K562 (cell line): ENCODE results near the gene KNTC1. TPM values are rescaled to one million over a fixed set of nuclear protein-coding genes. Genes with fewer than 3 reads are reported as not detected.

Experiments
- CBX5 ChIP-seq: IDR thresholded peaks from 2 replicates; pipeline ENCODE4 v1.6.1; 2014; ENCODE audit warnings: low read depth, borderline replicate concordance
- POU5F1 ChIP-seq: fragments of 150-350 bp; IDR thresholded peaks from 2 replicates; pipeline ENCODE4 v1.6.1; 2014; ENCODE audit warnings: borderline replicate concordance, low read length, low read depth, mild to moderate bottlenecking; ENCODE audit not compliant: partially characterized antibody
- polyA plus RNA-seq, 8 experiments: library from polyadenylated mRNA; depleted of rRNA in 4 of 8; stranded (reverse) in 5 of 8; unstranded in 3 of 8; fragments of >200 nt; fragmentation: Nextera tagmentation in 2 of 8; fragmentation: Illumina TruSeq in 1 of 8; extraction: Ambion mirVana in 2 of 8; extraction: Trizol in 1 of 8; gene quantifications; 2 replicates each; pipeline versions ENCODE4 v1.2.1 to v1.2.3, GENCODE V29; 2011 to 2014; ENCODE audit warnings: inconsistent platforms in 1 of 8, missing spikeins in 1 of 8
- total RNA-seq, 7 experiments: library from RNA; depleted of rRNA in 6 of 7; stranded (reverse); fragments of >200 nt in 6 of 7; fragmentation: Illumina TruSeq in 2 of 7; extraction: Trizol in 2 of 7; gene quantifications; 2 replicates each; pipeline versions ENCODE4 v1.2.1 to v1.2.3, GENCODE V29; 2011 to 2021; ENCODE audit warnings: low replicate concordance in 1 of 7
- TF ChIP-seq, protein P1 (sequence below): fragments of 200-800 bp; sonication (Bioruptor generic); IDR thresholded peaks from 2 replicates; pipeline ENCODE4 v1.6.1; 2017; ENCODE audit warnings: missing genetic modification characterization, missing compliant biosample characterization
- TF ChIP-seq, protein P2 (sequence below): sonication (generic); formaldehyde crosslinking; IDR thresholded peaks from 2 replicates; pipeline ENCODE4 v1.8.0; 2022; ENCODE audit warnings: mild to moderate bottlenecking, missing genetic modification reagents
- TF ChIP-seq, protein P3 (sequence below): fragments of 450-650 bp; IDR thresholded peaks from 2 replicates; pipeline ENCODE4 v1.6.1; 2016; ENCODE audit warnings: mild to moderate bottlenecking, moderate library complexity

KNTC1 gene
- total and polyA plus RNA-seq, 9 of the 15 experiments (the other 6 are each of a cell fraction or from before 2014, with no cell fraction given): 38.9 to 135 (median 99.6) TPM

GRCh38 chr12:122646517-122647217 lies 119.6 kb downstream of the KNTC1 start (continued):
- TF ChIP-seq, protein P1, sequence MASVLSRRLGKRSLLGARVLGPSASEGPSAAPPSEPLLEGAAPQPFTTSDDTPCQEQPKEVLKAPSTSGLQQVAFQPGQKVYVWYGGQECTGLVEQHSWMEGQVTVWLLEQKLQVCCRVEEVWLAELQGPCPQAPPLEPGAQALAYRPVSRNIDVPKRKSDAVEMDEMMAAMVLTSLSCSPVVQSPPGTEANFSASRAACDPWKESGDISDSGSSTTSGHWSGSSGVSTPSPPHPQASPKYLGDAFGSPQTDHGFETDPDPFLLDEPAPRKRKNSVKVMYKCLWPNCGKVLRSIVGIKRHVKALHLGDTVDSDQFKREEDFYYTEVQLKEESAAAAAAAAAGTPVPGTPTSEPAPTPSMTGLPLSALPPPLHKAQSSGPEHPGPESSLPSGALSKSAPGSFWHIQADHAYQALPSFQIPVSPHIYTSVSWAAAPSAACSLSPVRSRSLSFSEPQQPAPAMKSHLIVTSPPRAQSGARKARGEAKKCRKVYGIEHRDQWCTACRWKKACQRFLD (CRISPR knock-in tag): no peak
- TF ChIP-seq CBX5 (no peak), POU5F1 (no peak)
- TF ChIP-seq, protein P2, sequence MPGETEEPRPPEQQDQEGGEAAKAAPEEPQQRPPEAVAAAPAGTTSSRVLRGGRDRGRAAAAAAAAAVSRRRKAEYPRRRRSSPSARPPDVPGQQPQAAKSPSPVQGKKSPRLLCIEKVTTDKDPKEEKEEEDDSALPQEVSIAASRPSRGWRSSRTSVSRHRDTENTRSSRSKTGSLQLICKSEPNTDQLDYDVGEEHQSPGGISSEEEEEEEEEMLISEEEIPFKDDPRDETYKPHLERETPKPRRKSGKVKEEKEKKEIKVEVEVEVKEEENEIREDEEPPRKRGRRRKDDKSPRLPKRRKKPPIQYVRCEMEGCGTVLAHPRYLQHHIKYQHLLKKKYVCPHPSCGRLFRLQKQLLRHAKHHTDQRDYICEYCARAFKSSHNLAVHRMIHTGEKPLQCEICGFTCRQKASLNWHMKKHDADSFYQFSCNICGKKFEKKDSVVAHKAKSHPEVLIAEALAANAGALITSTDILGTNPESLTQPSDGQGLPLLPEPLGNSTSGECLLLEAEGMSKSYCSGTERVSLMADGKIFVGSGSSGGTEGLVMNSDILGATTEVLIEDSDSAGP (CRISPR knock-in tag): no peak
- TF ChIP-seq, protein P3, sequence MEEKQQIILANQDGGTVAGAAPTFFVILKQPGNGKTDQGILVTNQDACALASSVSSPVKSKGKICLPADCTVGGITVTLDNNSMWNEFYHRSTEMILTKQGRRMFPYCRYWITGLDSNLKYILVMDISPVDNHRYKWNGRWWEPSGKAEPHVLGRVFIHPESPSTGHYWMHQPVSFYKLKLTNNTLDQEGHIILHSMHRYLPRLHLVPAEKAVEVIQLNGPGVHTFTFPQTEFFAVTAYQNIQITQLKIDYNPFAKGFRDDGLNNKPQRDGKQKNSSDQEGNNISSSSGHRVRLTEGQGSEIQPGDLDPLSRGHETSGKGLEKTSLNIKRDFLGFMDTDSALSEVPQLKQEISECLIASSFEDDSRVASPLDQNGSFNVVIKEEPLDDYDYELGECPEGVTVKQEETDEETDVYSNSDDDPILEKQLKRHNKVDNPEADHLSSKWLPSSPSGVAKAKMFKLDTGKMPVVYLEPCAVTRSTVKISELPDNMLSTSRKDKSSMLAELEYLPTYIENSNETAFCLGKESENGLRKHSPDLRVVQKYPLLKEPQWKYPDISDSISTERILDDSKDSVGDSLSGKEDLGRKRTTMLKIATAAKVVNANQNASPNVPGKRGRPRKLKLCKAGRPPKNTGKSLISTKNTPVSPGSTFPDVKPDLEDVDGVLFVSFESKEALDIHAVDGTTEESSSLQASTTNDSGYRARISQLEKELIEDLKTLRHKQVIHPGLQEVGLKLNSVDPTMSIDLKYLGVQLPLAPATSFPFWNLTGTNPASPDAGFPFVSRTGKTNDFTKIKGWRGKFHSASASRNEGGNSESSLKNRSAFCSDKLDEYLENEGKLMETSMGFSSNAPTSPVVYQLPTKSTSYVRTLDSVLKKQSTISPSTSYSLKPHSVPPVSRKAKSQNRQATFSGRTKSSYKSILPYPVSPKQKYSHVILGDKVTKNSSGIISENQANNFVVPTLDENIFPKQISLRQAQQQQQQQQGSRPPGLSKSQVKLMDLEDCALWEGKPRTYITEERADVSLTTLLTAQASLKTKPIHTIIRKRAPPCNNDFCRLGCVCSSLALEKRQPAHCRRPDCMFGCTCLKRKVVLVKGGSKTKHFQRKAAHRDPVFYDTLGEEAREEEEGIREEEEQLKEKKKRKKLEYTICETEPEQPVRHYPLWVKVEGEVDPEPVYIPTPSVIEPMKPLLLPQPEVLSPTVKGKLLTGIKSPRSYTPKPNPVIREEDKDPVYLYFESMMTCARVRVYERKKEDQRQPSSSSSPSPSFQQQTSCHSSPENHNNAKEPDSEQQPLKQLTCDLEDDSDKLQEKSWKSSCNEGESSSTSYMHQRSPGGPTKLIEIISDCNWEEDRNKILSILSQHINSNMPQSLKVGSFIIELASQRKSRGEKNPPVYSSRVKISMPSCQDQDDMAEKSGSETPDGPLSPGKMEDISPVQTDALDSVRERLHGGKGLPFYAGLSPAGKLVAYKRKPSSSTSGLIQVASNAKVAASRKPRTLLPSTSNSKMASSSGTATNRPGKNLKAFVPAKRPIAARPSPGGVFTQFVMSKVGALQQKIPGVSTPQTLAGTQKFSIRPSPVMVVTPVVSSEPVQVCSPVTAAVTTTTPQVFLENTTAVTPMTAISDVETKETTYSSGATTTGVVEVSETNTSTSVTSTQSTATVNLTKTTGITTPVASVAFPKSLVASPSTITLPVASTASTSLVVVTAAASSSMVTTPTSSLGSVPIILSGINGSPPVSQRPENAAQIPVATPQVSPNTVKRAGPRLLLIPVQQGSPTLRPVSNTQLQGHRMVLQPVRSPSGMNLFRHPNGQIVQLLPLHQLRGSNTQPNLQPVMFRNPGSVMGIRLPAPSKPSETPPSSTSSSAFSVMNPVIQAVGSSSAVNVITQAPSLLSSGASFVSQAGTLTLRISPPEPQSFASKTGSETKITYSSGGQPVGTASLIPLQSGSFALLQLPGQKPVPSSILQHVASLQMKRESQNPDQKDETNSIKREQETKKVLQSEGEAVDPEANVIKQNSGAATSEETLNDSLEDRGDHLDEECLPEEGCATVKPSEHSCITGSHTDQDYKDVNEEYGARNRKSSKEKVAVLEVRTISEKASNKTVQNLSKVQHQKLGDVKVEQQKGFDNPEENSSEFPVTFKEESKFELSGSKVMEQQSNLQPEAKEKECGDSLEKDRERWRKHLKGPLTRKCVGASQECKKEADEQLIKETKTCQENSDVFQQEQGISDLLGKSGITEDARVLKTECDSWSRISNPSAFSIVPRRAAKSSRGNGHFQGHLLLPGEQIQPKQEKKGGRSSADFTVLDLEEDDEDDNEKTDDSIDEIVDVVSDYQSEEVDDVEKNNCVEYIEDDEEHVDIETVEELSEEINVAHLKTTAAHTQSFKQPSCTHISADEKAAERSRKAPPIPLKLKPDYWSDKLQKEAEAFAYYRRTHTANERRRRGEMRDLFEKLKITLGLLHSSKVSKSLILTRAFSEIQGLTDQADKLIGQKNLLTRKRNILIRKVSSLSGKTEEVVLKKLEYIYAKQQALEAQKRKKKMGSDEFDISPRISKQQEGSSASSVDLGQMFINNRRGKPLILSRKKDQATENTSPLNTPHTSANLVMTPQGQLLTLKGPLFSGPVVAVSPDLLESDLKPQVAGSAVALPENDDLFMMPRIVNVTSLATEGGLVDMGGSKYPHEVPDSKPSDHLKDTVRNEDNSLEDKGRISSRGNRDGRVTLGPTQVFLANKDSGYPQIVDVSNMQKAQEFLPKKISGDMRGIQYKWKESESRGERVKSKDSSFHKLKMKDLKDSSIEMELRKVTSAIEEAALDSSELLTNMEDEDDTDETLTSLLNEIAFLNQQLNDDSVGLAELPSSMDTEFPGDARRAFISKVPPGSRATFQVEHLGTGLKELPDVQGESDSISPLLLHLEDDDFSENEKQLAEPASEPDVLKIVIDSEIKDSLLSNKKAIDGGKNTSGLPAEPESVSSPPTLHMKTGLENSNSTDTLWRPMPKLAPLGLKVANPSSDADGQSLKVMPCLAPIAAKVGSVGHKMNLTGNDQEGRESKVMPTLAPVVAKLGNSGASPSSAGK: peak; percentile 72
